OCI-LY7 (cell line): ENCODE data around the gene BCAS4. TPM values are rescaled to one million over a fixed set of nuclear protein-coding genes. Genes with fewer than 3 reads are reported as not detected.
"Not testable (repeated sequence)": the region's sequence is repeated elsewhere in the genome, so short reads cannot be mapped to it uniquely, and the experiment has no call there.

Experiments used
- BruUV-seq: library from RNA; stranded (reverse); fragments of 400-500 nt; replicated peaks from 2 replicates; lab custom pipeline; 2021; lab: Mats Ljungman, UMichigan
- CTCF ChIA-PET: fragments of 300-600 bp; sonication (Branson Sonifier 250); formaldehyde crosslinking; loops from one replicate; lab custom pipeline; 2022; ENCODE audit warnings: antibody characterized with exemption; ENCODE audit not compliant: unreplicated experiment; lab: Charles Lee
- POLR2A ChIA-PET: fragments of 300-600 bp; sonication (Branson Sonifier 250); formaldehyde crosslinking; loops from one replicate; lab custom pipeline; 2022; ENCODE audit warnings: antibody characterized with exemption; lab: Charles Lee
- DNase-seq: peaks from one replicate; pipeline ENCODE4 v3.0.0-alpha.2; 2015; ENCODE audit warnings: low spot score
- H2AFZ ChIP-seq: fragments of 200-600 bp; sonication (generic), shearing (Covaris generic); 2 replicates; pipeline ENCODE4 v1.6.1; 2014; ENCODE audit warnings: mild to moderate bottlenecking, antibody characterized with exemption, low read length, moderate library complexity
- H3K27ac ChIP-seq: fragments of 200-600 bp; sonication (generic); 2 replicates; pipeline ENCODE4 v1.5.1; 2014; ENCODE audit warnings: mixed run types, low read depth, mild to moderate bottlenecking, moderate library complexity, low read length, inconsistent platforms; ENCODE audit not compliant: poor library complexity, severe bottlenecking
- H3K36me3 ChIP-seq: fragments of 200-600 bp; sonication (generic); 2 replicates; pipeline ENCODE4 v1.6.1; 2014; ENCODE audit warnings: mild to moderate bottlenecking, antibody characterized with exemption, low read length, moderate library complexity, mixed read lengths; ENCODE audit not compliant: insufficient read depth
- H3K4me1 ChIP-seq: fragments of 200-600 bp; sonication (generic); 2 replicates; pipeline ENCODE4 v1.5.1; 2014; ENCODE audit warnings: mild to moderate bottlenecking, low read length; ENCODE audit not compliant: insufficient read depth, poor library complexity, severe bottlenecking
- H3K4me2 ChIP-seq: fragments of 200-600 bp; sonication (generic); 2 replicates; pipeline ENCODE4 v1.6.1; 2014; ENCODE audit warnings: mild to moderate bottlenecking, low read length
- H3K4me3 ChIP-seq: fragments of 200-600 bp; sonication (generic); 2 replicates; pipeline ENCODE4 v1.5.1; 2014; ENCODE audit warnings: mild to moderate bottlenecking, low read depth, low read length; ENCODE audit not compliant: poor library complexity, severe bottlenecking
- H3K79me2 ChIP-seq: fragments of 200-600 bp; sonication (generic); 2 replicates; pipeline ENCODE4 v1.6.1; 2016; ENCODE audit warnings: low read depth, mild to moderate bottlenecking, low read length, moderate library complexity, mixed read lengths; ENCODE audit not compliant: insufficient read depth
- H3K9me2 ChIP-seq: fragments of 200-600 bp; sonication (generic); 2 replicates; pipeline ENCODE4 v1.6.1; 2016; ENCODE audit warnings: mild to moderate bottlenecking, low read length, mixed read lengths; ENCODE audit not compliant: insufficient read depth
- H3K9me3 ChIP-seq: fragments of 200-600 bp; sonication (generic); 2 replicates; pipeline ENCODE4 v1.6.1; 2014; ENCODE audit warnings: mild to moderate bottlenecking, mixed run types, low read length, mixed read lengths
- H4K20me1 ChIP-seq: fragments of 200-600 bp; sonication (generic); 2 replicates; pipeline ENCODE4 v1.6.1; 2014; ENCODE audit warnings: mild to moderate bottlenecking, antibody characterized with exemption, low read length, moderate library complexity, mixed read lengths; ENCODE audit not compliant: insufficient read depth
- CTCF ChIP-seq: fragments of 200-600 bp; sonication (generic); conservative IDR thresholded peaks from 2 replicates; pipeline ENCODE4 v1.5.1; 2014; ENCODE audit warnings: mild to moderate bottlenecking, antibody characterized with exemption, low read length, moderate library complexity, mixed read lengths
- EZH2phosphoT487 ChIP-seq: fragments of 200-600 bp; sonication (generic); IDR thresholded peaks from 2 replicates; pipeline ENCODE4 v1.6.1; 2018; ENCODE audit warnings: low read depth, borderline replicate concordance, mild to moderate bottlenecking, mixed run types, antibody characterized with exemption, low read length, moderate library complexity, mixed read lengths
- intact Hi-C: fragments of 100-400 bp; cut with micrococcal nuclease; formaldehyde crosslinking; loops from one replicate; pipeline ENCODE4 v1.10.0; 2022; ENCODE audit not compliant: unreplicated experiment
- total RNA-seq, 2 experiments: library from RNA; depleted of rRNA in 1 of 2; stranded (reverse); fragments of >200 nt in 1 of 2; shearing (Covaris generic) in 1 of 2; gene quantifications; 2 replicates each; pipeline ENCODE4 v1.2.3, GENCODE V29; 2014 to 2022

Gene BCAS4
- total RNA-seq, 2 experiments from 2014 or later, result 173 to 181 TPM

GRCh38 chr20:50793575-50794016, 1.3 kb upstream of the BCAS4 start:
- ChIA-PET POLR2A (interaction anchor here (0.6 to 11.7 kb wide), 12 partner anchors 12 to 733 kb away, joined by 3 to 230 read pairs (median 5); no protein-coding TSS in a partner anchor), CTCF (interaction anchor here (0.6 to 1.8 kb wide), 5 partner anchors 28 to 808 kb away, joined by 3 to 8 read pairs (median 3); no protein-coding TSS in a partner anchor)
- peaks cover 55% of the 10 kb centered on the region for H3K4me1 ChIP-seq
- H3K9me2 ChIP-seq, H3K4me2 ChIP-seq, H3K9me3 ChIP-seq, H2AFZ ChIP-seq, H3K4me3 ChIP-seq, H4K20me1 ChIP-seq, H3K27ac ChIP-seq: not testable (repeated sequence)
- TSS peak; percentile 70 for BruUV-seq
- H3K79me2 ChIP-seq, result peaks cover 29% of the 10 kb centered on the region
- TF ChIP-seq CTCF, result peak; percentile 80
- H3K36me3 ChIP-seq, result peaks cover 16% of the 10 kb centered on the region
- intact Hi-C loops, result loop anchor here (1.0 to 5.0 kb wide), 4 partner anchors 57 to 514 kb away; no protein-coding TSS in a partner anchor
- peak; percentile 80 for DNase-seq

GRCh38 chr20:50794181-50794845, 548 bp upstream of the BCAS4 start:
- peak overlapping the region; percentile 75 for H3K4me3 ChIP-seq
- no peaks in the 10 kb centered on the region for H4K20me1 ChIP-seq
- POLR2A ChIA-PET, result interaction anchor here (0.5 to 11.7 kb wide), 13 partner anchors 12 to 878 kb away, joined by 3 to 230 read pairs (median 5); no protein-coding TSS in a partner anchor
- peak; percentile 36 for DNase-seq
- H3K36me3 ChIP-seq, result peaks cover 16% of the 10 kb centered on the region
- H3K4me1 ChIP-seq, result peaks cover 61% of the 10 kb centered on the region
- H3K4me2 ChIP-seq, result peak overlapping the region; percentile 77
- H3K9me3 ChIP-seq, result no peaks in the 10 kb centered on the region
- TF ChIP-seq CTCF (peak; percentile 78; the same call in 1 of the 2 replicates), EZH2phosphoT487 (no peak)
- CTCF ChIA-PET, result interaction anchor here (0.5 to 1.8 kb wide), 7 partner anchors 22 to 805 kb away, joined by 3 to 8 read pairs (median 3); no protein-coding TSS in a partner anchor
- no TSS peak for BruUV-seq
- H2AFZ ChIP-seq, result peak overlapping the region; percentile 74
- intact Hi-C loops, result loop anchor here (1.0 to 5.0 kb wide), 4 partner anchors 56 to 513 kb away; no protein-coding TSS in a partner anchor
- peaks cover 37% of the 10 kb centered on the region for H3K79me2 ChIP-seq
- no peaks in the 10 kb centered on the region for H3K9me2 ChIP-seq
- H3K27ac ChIP-seq, result peak overlapping the region; percentile 93
